ENCODE results near the gene ABCG1. TPM values are rescaled to one million over a fixed set of nuclear protein-coding genes. Genes with fewer than 3 reads are reported as not detected.

ABCG1 gene
- total RNA-seq, 1 experiment from 2014 or later = 0.51 TPM

DNA sequence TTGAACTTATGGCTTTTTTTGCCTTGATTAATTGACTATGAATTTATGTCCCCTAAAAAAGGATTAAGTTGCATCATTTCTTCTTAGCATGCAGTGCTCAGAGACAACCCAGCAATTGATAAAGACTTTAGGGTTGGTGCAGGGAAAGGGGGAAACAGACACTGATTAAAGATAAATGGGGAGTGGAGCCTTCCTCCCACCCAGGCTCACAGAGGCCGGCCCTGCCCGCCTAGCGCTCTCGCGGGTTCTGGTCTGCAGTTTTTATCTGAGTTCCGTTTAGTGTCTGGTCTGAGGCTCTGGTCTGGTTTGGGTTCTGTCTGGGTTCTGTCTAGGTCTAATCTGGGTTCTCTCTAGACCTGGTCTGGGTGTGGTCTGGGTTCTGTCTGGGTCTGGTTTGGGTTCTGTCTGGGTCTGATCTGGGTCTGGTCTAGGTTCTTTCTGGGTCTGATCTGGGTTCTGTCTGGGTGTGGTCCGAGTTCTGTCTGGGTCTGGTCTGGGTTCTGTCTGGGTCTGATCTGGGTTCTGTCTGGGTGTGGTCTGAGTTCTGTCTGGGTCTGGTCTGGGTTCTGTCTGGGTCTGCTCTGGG is 48.1 kb downstream of the ABCG1 start:
- DNase-seq (ENCODE audit: low read depth) = no peak

DNA sequence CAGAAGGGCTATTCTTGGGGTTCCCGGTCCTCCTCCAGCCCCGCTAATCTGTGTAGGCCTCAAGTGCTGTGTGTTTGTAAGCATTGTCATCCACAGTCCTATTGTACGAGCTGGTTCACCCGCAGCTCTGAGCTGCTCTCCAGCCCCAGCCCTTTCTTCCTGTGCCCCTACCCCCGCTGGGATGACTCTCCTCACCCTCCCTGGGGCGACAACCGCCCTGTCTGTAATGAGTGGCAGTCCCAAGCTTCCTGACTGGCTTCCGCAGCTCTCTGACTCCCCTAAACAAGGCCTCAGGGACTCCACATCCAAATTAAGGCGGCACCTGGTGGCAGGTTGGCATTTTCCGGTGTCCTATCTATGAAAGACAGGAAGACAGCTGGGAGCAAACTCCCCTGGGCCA is 50.4 kb downstream of the ABCG1 start:
- no peak for DNase-seq (ENCODE audit: low read depth)

DNA sequence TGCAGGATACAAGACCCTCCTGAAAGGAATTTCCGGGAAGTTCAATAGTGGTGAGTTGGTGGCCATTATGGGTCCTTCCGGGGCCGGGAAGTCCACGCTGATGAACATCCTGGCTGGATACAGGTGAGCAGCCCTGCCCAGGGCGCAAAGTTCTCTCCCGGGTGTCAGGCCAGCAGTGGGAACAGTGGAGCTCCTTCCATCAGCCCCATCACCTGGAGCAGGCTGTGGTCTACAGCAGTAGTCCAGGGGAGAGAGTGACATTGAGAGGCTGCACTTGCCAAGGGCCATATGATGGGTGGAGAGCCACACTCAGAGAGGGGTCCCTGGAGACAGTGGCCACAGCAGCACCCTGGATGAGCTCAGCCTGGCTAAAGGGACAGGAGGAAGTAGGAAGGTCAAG is 52.1 kb downstream of the ABCG1 start:
- DNase-seq (ENCODE audit: low read depth) = no peak

DNA sequence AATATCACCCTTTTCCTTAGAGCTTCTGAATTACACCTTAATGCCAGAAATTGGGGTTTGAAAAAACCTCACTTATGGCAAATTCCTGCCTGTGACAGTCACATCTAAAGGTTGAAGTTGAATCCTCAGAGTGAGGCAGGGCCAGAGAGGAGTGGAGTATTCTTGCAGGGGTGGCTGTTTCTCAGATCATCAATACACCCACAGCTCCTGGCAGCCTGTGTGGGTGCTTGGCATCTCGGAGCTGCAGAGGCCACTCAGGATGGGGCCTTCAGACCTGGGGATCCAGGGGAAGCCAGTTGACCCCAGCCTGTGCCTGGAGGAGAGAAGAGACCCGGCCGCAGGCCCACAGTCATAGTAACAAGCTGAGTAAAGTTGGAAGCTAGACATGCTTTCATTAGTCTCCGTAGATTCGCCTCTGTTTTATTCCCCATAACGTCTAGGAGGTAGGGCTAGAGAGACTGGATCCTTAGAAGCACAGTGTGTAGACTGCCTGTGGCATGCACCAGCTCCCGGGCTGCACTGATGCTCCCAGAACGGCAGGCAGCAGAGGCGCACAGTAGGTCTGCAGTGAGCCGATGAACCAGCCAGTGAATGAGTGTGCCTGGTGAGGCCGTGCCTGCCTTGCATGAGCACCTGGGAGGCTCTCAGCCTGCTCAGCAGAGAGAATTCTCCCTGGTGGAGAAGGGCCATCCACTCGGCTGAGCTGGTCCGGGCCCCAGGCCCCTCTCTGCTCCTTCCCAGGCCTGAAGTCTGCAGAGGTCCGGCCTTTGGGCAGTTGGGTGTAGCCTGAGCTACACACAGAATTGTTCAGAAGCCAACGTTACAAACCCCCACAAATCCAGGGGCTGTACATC is 53.4 kb downstream of the ABCG1 start:
- no peak for DNase-seq (ENCODE audit: low read depth)

DNA sequence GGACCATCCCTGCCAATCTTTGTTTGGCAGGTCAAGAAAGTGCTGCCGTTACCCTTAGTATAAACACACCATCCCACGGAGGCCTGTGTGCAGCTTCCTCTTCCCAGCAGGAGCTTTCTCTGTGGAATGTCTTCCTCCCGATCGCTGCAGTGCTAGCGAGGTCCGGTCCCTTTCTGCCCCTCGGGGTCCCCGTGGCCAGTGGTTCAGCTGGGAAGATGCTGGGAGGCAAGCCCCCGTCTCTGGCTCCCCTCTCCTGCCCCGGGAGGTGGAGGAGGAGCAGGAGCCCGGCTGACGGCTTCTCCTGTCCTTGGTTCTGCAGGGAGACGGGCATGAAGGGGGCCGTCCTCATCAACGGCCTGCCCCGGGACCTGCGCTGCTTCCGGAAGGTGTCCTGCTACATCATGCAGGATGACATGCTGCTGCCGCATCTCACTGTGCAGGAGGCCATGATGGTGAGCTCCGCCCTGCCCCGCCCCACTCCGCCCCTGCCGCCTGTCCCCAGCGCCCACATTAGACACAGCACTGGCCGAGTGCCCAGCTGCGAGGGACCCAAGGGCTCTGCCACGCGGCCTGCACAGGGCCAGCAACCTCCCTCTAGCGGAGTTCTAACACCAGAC is 54.2 kb downstream of the ABCG1 start:
- no peak for DNase-seq (ENCODE audit: low read depth)

DNA sequence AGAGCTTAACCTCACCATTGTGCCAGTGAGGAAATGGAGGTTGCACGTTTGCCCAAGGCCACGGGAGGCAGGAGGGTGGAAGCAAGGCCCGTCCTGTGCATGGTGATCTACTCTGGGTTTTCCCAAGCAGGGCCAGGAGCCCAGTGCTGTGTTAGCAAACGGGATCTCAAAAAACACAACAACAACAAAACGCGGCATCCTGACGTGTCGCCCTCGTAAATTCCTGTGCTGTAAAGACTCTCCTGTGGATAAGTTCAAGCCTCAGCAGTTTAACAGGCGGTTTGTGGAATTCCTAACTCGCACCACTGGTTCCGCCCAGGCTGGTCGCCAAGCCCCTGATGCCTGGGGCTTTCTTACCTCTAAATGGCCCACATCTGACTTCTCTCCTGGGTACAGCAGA is 57.1 kb downstream of the ABCG1 start:
- no peak for DNase-seq (ENCODE audit: low read depth)

DNA sequence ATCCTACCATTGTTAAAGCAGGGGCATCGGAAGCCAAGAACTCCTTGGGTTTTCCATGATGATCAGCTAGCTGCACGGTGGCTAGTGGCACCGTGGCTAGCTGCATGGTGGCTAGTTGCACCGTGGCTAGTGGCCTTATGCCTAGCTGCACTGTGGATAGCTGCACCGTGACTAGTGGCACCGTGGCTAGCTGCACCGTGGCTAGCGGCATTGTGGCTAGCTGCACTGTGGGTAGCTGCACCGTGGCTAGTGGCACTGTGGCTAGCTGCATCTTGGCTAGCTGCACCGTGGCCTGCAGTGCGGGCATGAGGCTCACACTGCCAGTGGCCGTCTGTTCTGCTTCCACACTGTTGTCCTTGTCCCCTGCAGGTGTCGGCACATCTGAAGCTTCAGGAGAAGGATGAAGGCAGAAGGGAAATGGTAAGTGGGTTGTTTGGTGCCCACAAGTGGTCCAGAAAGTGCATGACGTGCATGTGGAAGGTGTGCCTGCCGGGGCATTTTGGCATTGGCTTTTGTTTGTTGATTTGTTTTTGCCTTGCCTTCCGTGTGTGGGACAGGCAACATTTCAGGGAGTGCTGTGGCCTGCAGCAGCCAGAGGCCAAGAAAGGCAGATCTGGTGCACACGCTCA is 57.7 kb downstream of the ABCG1 start:
- no peak for DNase-seq (ENCODE audit: low read depth)

DNA sequence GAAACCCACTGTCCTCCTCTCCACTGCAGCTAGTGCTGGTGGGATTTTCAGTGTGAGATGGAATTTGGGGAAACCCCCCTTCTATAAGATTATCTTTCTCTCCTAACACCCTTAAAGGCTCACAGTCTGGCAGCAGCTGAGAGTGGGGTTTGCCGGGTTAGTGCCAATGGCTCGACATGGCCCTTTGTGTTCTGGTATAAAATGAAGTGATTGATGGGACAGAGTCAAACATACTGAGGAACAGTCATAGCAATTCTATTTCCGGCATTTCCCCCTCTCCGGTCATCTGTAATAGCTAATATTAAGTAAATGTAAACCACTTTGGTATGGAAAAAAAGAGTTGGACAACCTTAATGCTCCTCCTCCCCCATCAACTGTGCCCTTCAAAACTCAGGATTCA is 58.7 kb downstream of the ABCG1 start:
- DNase-seq (ENCODE audit: low read depth) = no peak

DNA sequence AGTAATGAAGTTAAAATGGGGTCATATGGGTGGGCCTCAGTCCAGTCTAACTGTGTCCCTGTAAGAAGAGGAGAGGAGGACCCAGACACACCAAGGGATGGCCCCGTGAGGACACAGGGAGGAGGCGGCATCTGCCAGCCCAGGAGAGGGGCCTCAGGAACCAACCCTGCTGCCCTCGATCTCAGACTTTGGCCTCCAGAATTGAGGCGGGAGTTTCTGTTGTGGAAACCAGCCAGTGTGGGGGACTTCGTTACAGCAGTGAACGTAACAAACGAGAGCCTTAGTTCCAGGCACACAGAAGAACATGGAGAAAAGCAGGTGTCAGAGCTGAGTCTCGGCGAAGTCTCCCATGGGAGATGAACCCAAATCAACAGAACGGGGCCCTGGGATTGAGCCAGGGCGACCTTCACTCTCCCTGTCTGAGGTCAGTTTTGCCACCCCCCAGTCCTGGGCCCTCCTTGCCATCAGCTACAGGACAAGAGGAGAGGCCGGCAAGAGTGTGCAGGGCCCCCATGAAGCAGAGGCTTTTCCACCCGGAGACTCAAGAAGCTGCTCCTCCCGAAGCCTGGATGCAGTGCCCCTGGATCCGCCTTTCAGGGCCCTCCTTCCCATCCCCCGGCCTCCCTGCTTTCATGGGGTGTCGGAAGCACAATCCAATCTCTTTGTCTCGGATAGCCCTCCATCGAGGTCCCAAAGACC is 59.7 kb downstream of the ABCG1 start:
- DNase-seq (ENCODE audit: low read depth) = no peak

DNA sequence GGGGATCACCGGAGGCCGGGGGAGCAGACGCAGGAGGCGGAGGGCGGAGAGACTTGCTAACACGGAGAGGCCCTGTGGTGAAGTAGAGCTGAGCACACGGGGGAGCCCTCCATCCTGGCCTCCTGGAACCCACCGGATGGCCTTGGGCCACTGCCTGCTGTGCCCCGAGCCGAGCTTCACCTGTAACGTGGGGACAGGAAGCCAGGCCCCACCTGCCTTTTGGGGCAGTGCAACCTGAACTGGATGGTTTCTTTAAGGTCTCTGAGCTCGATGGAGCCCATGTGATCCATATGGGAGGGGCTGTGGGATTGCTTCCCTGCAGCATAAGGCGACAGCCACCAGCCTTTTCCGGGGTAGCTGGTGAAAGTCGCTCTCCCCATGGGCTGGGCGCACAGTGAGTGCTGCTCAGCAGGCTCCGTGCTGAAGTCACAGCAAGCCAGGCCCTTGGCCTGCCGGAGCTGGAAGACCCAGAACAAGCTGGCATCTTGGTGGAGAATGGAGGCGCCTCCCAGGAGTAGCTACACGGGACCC is 60.5 kb downstream of the ABCG1 start:
- no peak for DNase-seq (ENCODE audit: low read depth)

DNA sequence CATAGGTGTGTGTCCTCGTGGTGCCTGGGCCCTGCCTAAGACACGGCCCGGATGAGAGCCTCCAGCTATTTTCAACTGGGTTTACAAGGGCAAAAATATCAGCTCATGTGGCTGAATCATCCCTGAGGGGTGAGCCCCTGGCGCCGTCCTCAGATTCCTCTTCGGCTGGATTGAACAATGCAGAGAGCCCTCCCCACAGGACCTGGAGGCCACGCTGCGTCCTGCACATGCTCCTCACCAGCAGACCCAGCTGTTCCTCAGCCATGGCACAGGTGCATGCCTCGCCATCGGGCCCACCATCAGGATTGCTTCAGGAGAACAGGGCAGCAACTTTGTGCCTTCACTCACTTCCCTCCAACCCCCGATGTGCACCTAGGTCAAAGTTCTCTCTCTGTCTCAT is 60.9 kb downstream of the ABCG1 start:
- no peak for DNase-seq (ENCODE audit: low read depth)

DNA sequence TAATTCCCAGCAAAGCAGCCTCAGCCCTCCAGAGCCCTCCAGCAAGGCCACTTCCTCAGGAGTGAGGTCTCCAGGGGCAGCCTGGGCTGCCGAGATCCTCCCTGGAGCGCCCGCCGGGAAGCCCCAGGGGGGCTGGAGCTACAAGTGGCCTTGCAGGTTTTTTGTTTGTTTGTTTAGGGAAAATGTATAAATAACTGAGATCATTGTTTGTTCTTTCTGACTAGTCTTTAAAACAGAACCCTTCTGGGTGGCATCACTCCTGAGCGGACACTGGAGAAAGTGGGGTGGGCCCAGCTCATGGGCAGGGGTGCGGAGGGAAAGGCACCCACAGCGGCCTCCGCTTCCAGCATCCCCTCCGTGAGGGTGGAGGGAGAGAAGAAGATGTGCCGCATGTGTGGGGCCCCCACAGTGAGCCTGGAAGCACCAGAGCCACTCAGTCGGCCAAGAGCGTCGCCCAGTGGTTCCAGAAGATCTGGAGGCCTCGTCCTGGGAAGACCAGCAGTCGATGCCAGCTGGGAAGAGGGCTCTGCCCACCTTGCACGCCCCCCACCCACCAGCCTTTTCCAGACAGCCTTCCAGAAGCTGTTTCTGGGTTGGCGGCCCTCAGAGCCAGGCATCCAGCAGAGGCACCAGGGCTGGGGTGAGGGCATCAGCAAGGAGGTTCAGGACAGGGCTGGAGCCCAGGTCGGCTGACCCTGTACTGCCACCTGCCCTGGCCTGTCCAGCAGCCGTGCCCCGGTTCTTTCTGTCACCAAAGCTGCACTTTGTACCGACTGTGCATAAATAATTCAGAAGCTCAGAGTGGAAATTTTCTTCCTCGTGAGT is 61.6 kb downstream of the ABCG1 start:
- no peak for DNase-seq (ENCODE audit: low read depth)

DNA sequence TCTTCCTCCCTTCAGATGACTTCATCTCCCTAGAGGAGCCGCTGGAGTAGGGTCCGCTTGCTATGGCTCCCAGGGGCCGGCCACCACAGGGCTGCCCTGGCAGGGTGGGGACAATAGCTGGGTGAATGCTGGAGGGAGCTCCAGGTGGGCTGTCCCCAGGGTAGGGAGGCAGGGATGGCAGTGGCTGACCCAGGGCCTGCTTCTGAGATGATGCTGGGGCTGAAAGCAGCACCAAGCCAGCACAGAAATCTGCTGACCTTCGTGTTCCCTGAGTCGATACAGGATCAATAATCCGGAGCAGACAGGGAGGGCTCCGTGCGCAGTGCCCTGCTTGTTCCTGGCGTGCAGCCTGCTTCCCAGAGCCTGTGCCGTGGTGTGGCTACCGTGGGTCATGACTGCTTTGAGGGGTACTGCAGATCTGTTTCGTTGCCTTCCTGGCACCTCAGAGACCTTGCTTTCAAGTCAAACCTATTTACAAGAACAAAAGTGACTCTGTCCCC is 62.3 kb downstream of the ABCG1 start:
- no peak for DNase-seq (ENCODE audit: low read depth)

DNA sequence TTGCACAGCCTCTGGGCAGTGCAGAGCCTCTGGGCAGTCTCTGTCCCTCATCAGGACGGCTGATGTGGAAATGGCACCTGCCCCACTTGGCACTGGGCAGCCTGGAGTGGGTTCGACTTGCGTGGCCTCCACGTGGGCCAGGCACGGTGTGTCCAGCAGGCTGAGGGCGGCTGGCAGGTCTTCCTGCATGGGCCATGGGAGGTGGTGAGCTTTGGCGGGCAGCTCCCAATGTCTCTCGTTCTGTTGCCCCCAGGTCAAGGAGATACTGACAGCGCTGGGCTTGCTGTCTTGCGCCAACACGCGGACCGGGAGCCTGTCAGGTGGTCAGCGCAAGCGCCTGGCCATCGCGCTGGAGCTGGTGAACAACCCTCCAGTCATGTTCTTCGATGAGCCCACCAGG is 63.1 kb downstream of the ABCG1 start:
- no peak for DNase-seq (ENCODE audit: low read depth)

DNA sequence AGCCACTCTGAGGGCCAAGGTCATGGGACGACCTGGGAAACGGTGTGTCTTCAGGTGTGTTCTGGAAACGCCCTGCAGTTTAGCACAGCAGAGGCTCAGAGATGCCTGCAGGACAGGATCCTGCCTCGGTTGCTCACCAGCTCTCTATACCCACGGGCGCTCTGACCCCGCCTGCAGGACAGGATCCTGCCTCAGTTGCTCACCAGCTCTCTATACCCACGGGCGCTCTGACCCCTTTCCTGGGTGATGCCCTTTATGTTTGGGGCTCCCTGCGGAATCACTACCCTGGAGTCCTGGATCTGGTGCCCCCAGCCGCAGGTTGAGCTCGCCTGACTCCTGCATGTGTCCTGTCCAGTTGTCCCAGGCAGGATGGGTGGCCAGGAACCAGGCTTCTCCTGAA is 63.8 kb downstream of the ABCG1 start:
- DNase-seq (ENCODE audit: low read depth) = no peak

DNA sequence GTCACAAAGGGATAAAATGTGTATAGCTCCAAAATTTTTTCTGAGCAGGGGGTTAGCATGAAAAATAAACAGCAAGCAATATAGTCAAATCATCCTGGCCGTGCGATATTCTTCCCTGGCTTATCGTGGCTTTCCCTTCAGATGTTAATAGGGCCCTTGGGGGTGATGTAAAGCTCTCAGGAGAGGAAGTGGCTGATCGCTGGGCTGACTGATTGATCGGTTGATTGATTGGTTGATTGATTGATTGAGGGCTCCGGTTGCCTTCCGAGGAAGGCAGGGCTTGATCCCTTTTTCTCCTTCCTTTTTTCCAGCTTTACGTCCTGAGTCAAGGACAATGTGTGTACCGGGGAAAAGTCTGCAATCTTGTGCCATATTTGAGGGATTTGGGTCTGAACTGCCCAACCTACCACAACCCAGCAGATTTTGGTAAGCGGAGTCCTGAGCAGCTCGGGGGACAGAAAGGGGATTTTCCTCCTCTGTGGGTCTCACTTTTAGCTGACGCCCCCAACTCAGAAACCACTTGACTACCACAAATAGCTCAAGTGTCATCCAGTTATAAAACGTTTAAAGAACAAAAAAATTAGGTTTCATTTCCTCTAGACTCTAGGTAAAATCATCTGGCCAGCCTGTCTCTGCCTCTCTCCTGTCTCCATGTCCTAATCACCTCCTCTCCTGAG is 66.8 kb downstream of the ABCG1 start:
- DNase-seq (ENCODE audit: low read depth) = no peak

DNA sequence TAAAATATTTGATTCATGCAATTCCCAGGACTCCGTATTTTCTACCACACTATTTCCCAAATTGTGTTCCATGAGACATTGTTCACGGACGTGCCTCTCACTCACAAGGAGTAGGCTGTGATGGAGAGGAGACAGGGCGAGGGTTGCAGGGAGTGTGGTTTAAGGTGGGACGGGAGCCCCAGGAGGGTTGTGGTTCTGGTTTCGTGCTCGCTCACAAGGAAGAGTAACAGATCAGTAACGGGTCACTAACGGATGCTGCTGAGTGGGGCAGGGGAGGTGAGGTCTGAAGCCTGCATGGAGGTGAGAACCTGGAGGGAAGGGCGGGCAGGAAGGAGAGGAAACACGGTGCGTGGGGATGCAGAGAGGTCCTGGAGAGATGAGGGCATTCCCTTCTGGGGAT is 67.5 kb downstream of the ABCG1 start:
- no peak for DNase-seq (ENCODE audit: low read depth)

DNA sequence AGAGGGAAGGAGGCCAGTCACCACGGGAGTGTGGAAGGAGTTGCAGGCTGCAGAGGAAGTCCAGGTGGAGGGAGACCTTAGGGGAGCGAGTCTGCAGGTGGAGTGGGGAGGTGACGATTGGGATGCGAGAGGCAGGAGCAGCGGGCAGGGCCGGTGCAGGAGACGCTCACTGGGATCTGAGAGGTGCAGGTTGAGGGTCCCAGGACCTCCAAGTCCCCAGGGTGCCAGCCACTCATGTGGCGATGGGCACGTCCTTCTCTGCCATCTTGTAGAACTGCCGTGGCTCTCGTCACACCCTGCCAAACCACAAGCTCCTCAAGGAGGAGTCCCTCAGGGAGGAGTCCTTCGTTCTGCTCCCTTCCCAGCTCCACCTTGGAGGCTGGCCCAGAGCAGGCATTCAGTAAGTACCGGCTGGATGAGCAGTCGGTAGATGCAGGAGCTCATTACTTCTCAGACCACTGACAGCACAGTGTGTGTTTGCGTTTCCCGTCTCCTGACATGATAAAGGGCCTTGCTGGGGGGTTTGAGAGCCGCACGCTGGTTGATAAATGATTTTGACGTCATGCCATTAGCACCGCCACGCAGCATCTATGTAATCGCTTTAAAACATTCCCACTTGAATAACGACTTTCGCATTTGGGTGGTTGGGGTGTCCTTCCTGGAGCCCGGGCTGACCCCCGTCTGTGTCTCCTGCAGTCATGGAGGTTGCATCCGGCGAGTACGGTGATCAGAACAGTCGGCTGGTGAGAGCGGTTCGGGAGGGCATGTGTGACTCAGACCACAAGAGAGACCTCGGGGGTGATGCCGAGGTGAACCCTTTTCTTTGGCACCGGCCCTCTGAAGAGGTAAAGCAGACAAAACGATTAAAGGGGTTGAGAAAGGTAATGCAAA is 68.5 kb downstream of the ABCG1 start:
- peak; percentile 77 for DNase-seq (ENCODE audit: low read depth)

DNA sequence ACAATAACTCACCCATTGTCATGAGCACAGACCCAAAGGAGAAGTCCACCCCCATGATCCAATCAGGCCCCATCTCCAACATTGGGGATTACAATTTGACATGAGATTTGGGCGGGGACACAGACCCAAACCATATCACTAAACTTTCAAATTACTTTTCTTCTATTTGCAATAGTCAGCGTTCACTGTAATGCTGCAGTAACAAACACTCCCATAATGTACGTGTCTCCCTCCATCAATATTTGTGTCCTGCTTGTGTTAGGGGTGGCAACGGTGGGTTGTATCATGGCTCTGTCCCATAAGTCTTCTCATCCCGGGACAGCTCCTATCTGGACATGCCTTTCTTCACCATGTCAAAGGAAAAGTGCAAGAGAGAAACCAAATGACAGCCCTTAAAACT is 70.0 kb downstream of the ABCG1 start:
- DNase-seq (ENCODE audit: low read depth) = no peak
